AG04449 (cell line): Measurements from ENCODE around the gene ACHE.

ENCODE experiments used
- CTCF ChIA-PET: fragments of 350-600 bp; formaldehyde crosslinking; extraction: SDS; loops from one replicate; lab custom pipeline; 2021; ENCODE audit warnings: antibody characterized with exemption; lab: Yijun Ruan, JAX
- POLR2A ChIA-PET: fragments of 400-600, 350-600 bp; formaldehyde crosslinking; extraction: SDS; loops from one replicate; lab custom pipeline; 2020; ENCODE audit warnings: antibody characterized with exemption, inconsistent platforms; lab: Yijun Ruan, JAX
- DNase-seq: peaks from one replicate; pipeline ENCODE4 v3.0.0-alpha.2; 2010; ENCODE audit warnings: low read depth, low spot score
- H3K4me3 ChIP-seq: 2 replicates; pipeline ENCODE4 v1.5.1; 2011; ENCODE audit warnings: low read depth, mild to moderate bottlenecking, control low read depth, low read length
- CTCF ChIP-seq: IDR thresholded peaks from one replicate; pipeline ENCODE4 v1.5.1; 2011; ENCODE audit warnings: mild to moderate bottlenecking, moderate library complexity, low read length, control low read depth, inconsistent platforms; ENCODE audit not compliant: insufficient read depth; ENCODE audit errors: missing control alignments

The ACHE gene

DNA sequence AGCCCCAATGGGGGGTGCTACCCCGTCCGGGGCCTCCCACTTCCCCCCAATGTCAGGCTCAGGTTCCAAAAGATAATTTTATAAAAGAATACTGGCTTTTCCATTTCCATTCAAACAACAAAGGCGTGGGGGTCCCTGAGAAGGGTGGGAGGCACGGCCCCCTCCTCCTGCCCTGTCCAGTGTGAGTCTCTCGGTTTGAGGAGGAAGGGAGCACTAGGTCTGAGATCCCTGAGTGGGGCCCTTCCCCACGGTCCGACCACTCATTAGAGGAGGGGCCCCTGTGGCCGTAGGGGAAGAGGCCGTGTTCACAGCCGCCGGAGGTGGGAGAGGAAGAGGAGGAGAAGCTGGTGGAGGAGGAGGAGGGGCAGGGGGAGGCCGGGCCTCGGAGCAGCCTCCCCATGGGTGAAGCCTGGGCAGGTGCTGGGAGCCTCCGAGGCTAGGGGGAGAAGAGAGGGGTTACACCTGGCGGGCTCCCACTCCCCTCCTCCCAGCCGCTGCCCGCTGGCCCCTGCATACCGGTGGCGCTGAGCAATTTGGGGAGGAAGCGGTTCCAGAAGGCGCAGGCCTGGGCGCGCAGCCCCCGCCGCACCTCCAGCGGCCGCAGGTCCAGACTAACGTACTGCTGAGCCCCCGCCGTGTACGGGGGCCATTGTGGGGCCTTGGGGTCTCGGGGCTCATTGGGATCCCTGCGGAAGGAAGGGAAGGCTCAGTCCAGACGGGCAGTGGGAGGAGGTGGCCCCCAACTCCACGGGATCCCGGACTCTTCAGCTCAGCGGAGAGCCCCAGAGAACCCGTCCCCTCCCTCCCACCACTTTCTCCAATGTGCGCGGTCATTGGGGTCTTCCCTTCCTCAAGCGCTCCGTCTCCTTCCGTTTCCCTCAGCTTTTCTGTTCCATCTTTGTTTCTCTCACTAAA is 4.8 kb downstream of the ACHE start:
- no peak for DNase-seq
- no peak for TF ChIP-seq CTCF
- peak overlapping the region; percentile 63 for H3K4me3 ChIP-seq
- POLR2A ChIA-PET = interaction anchor here (1.0 to 1.9 kb wide), 3 partner anchors 16 to 236 kb away, joined by 3 to 27 read pairs (median 3); partner anchors contain the start of genes SERPINE1 and SRRT
- CTCF ChIA-PET = interaction anchor here (0.7 to 3.0 kb wide), 10 partner anchors 8 to 353 kb away, joined by 3 to 21 read pairs (median 4); partner anchors contain the start of genes EPO, POP7, SLC12A9 and SRRT

DNA sequence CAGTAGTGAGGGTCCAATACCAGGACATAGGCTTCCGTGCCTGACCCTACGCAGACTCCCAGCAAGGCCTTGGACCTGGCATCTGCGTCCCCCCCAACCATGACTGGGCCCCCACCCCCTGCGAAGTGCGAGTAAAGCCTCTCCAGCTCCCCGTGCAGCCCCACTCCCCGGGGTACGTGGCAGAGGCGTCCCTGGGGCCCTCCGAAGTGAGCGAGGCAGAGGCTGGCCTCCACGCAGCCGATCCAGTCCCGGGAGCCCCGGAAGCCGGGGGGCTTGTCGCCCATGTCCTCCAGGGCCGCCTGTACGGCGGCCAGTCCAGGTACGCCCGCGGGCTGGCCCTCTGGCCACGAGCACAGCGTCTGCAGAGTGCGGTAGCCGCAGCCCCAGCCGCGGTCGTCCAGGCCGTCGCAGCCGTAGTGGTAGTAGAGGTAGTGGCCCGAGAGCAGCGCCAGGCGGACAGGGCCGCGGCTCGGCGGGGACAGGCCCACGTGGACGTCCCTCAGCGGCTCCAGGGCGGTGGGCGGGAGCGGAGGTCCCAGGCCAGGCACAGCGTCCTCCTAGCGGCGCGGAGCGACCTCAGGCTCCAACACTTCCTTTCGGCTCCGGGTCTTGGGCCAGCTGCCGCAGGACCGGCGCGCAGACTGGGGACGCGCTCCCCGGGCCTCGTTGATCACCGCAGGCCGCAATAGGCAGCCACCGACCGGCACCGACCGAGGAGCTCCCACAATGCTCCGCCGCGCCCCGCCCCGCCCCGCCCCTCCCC is 6.5 kb downstream of the ACHE start, which contains the start of gene UFSP1:
UFSP1 (minus strand) TSS at position 728 of the 763 bp plus-strand sequence; CDS start at position 284, 444 bp downstream.
- H3K4me3 ChIP-seq = peak within 1 kb of the TSS; percentile 78

GRCh38 chr7:100888291-100888987 is 7.2 kb downstream of the ACHE start:
- POLR2A ChIA-PET = interaction anchor here (1.9 to 4.3 kb wide), 2 partner anchors 13 kb away, joined by 27 to 40 read pairs; partner anchors contain the start of gene SRRT

More for the DNA sequence above, 6.5 kb downstream of the ACHE start, which contains the start of gene UFSP1:
- DNase-seq = no peak
- ChIA-PET CTCF (interaction anchor here (1.0 to 3.0 kb wide), 12 partner anchors 10 to 355 kb away, joined by 3 to 21 read pairs (median 4); partner anchors contain the start of genes POP7 and SRRT), POLR2A (interaction anchor here (0.5 to 1.9 kb wide), 19 partner anchors 11 to 461 kb away, joined by 3 to 27 read pairs (median 3); partner anchors contain the start of genes POP7, SERPINE1, SRRT and ZCWPW1)
- no peak for TF ChIP-seq CTCF

GRCh38 chr7:100887516-100888290 is 8.0 kb downstream of the ACHE start:
- no peak for DNase-seq
- ChIA-PET POLR2A (interaction anchor here (4.3 kb wide), 1 partner anchor 12 kb away, joined by 40 read pairs; the partner anchor contains the start of gene SRRT), CTCF (interaction anchor here (0.9 to 3.0 kb wide), 8 partner anchors 10 to 190 kb away, joined by 3 to 17 read pairs (median 4); partner anchors contain the start of genes POP7 and SRRT)
- no peak for TF ChIP-seq CTCF
- H3K4me3 ChIP-seq = peak overlapping the region; percentile 78

More at GRCh38 chr7:100888291-100888987, 7.2 kb downstream of the ACHE start:
- peak overlapping the region; percentile 78 for H3K4me3 ChIP-seq
- CTCF ChIA-PET = interaction anchor here (0.9 to 3.0 kb wide), 5 partner anchors 10 to 189 kb away, joined by 3 to 17 read pairs (median 8); partner anchors contain the start of genes POP7 and SRRT
- TF ChIP-seq CTCF = no peak
- DNase-seq = no peak
